CD8-positive, alpha-beta memory T cell (primary cell): ENCODE results near the gene THBS2. TPM values are rescaled to one million over a fixed set of nuclear protein-coding genes. Genes with fewer than 3 reads are reported as not detected.
"Not testable (repeated sequence)": the region's sequence is repeated elsewhere in the genome, so short reads cannot be mapped to it uniquely, and the experiment has no call there.

Source experiments
- CTCF ChIA-PET: fragments of 350-600 bp; sonication (Branson Sonifier 250); formaldehyde crosslinking; loops from one replicate; lab custom pipeline; 2021; ENCODE audit warnings: antibody characterized with exemption; lab: Charles Lee
- POLR2A ChIA-PET: fragments of 350-600 bp; sonication (Branson Sonifier 250); formaldehyde crosslinking; loops from one replicate; lab custom pipeline; 2021; ENCODE audit warnings: antibody characterized with exemption; lab: Charles Lee
- DNase-seq, 5 donors: peaks; one replicate each; pipeline versions ENCODE4 v3.0.0 to v3.0.0-alpha.2; 2020 to 2022; ENCODE audit warnings: mixed read lengths in 1 of 5
- H3K27ac ChIP-seq: one replicate; pipeline ENCODE4 v1.7.0; 2013; ENCODE audit warnings: low read depth, mild to moderate bottlenecking, low read length, moderate library complexity
- H3K27me3 ChIP-seq: 2 replicates; pipeline ENCODE4 v1.7.0; 2013; ENCODE audit warnings: low read length, mild to moderate bottlenecking; ENCODE audit not compliant: insufficient read depth, poor library complexity, severe bottlenecking
- H3K36me3 ChIP-seq: 2 replicates; pipeline ENCODE4 v1.7.0; 2013; ENCODE audit warnings: mild to moderate bottlenecking, low read length, moderate library complexity; ENCODE audit not compliant: insufficient read depth
- H3K4me1 ChIP-seq: 2 replicates; pipeline ENCODE4 v1.7.0; 2013; ENCODE audit warnings: mild to moderate bottlenecking, low read length, moderate library complexity; ENCODE audit not compliant: insufficient read depth
- H3K4me3 ChIP-seq: 2 replicates; pipeline ENCODE4 v1.7.0; 2013; ENCODE audit warnings: mild to moderate bottlenecking, low read length
- H3K9me3 ChIP-seq: 2 replicates; pipeline ENCODE4 v1.7.0; 2013; ENCODE audit warnings: mild to moderate bottlenecking, low read length
- H3K27ac Mint-ChIP-seq, 8 donors: one replicate each; pipeline ENCODE4 v1.8.0; 2020 to 2021; ENCODE audit warnings: mixed read lengths in 8 of 8, mild to moderate bottlenecking in 6 of 8, inconsistent platforms in 3 of 8, moderate library complexity in 3 of 8
- H3K27me3 Mint-ChIP-seq, 2 donors: one replicate each; pipeline ENCODE4 v1.8.0; 2020 to 2021; ENCODE audit warnings: mixed read lengths in 2 of 2, mild to moderate bottlenecking in 1 of 2, moderate library complexity in 1 of 2
- H3K36me3 Mint-ChIP-seq, 3 donors: one replicate each; pipeline ENCODE4 v1.8.0; 2020 to 2021; ENCODE audit warnings: mixed read lengths in 3 of 3, inconsistent platforms in 1 of 3, mild to moderate bottlenecking in 1 of 3
- H3K4me1 Mint-ChIP-seq, 3 donors: one replicate each; pipeline ENCODE4 v1.8.0; 2020 to 2021; ENCODE audit warnings: mixed read lengths in 3 of 3, inconsistent platforms in 1 of 3, mild to moderate bottlenecking in 1 of 3
- H3K4me3 Mint-ChIP-seq, 7 donors: one replicate each; pipeline ENCODE4 v1.8.0; 2020 to 2021; ENCODE audit warnings: mixed read lengths in 7 of 7, mild to moderate bottlenecking in 6 of 7, moderate library complexity in 4 of 7, inconsistent platforms in 2 of 7
- H3K9me3 Mint-ChIP-seq, 5 donors: one replicate each; pipeline ENCODE4 v1.8.0; 2020 to 2022; ENCODE audit warnings: mixed read lengths in 5 of 5, mild to moderate bottlenecking in 3 of 5, moderate library complexity in 2 of 5, inconsistent platforms in 1 of 5
- polyA plus RNA-seq: library from polyadenylated mRNA; unstranded; fragments of 300-500 nt; fragmentation: Illumina TruSeq; gene quantifications from one replicate; pipeline ENCODE4 v1.2.3, GENCODE V29; 2021
- total RNA-seq, 2 experiments: library from RNA; stranded (reverse); gene quantifications; one replicate each; pipeline ENCODE4 v1.2.3, GENCODE V29; 2021

THBS2 gene
- total and polyA plus RNA-seq, 3 experiments from 2014 or later = 0.03 TPM; not detected in 2

DNA sequence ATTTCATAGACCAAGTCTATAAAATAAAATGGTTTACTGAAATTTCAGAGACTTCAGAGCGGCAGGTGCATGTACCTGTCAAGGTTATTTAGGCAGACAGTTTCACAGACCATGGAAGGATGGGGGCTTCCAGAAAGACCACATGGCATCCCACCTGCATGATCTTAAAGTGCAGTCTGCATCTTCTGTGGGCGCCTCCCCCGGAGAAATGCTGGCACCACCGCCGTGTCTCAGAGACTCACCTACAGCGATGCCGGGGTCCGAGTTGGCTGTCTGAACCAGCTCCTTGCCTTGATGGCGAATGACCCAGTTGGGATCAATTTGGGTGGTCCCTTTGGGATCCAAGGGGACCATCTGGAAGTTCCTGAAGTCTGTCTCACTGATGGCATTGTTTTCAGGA is 30.6 kb downstream of the THBS2 start:
- peaks cover 0 to under 1% (median 0%) of the 10 kb centered on the region in 5 donors for H3K9me3 Mint-ChIP-seq
- peaks cover 1 to 18% of the 10 kb centered on the region in 2 donors for H3K27me3 Mint-ChIP-seq
- POLR2A ChIA-PET = no interaction called here

DNA sequence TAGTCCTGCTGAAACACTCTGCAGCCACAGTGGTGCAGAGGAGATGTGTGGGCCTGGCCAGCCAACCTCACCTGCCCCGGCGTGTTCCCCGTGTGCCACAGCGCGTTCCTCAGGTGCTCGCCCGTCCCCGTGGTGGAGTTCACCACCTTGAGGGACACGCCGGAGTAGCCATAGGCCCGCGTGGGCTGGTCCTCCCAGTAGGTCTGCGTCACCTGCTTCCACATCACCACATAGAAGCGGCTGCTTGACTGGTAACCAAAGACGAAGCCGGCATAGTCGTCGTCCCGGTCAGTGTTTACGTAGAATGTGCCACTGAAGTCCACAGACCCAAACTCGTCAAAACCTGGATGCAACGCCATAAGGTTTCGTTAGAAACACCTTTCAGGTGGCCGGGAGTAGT is 31.5 kb downstream of the THBS2 start:
- POLR2A ChIA-PET = no interaction called here
- Histone ChIP-seq H3K4me1 (no peaks in the 10 kb centered on the region), H3K27ac (no peak overlapping the region), H3K36me3 (no peaks in the 10 kb centered on the region), H3K4me3 (no peak overlapping the region), H3K27me3 (no peaks in the 10 kb centered on the region), H3K9me3 (no peaks in the 10 kb centered on the region)
- Mint-ChIP-seq H3K36me3 (no peaks in the 10 kb centered on the region), H3K4me3 (no peak overlapping the region), H3K4me1 (no peaks in the 10 kb centered on the region), H3K9me3 (no peaks in the 10 kb centered on the region), H3K27me3 (peaks cover 0 to 18% of the 10 kb centered on the region in 2 donors), H3K27ac (no peak overlapping the region)
- CTCF ChIA-PET = no interaction called here
- DNase-seq = no peak

More for the DNA sequence above, 30.6 kb downstream of the THBS2 start:
- Mint-ChIP-seq H3K27ac (no peak overlapping the region), H3K4me3 (no peak overlapping the region), H3K36me3 (no peaks in the 10 kb centered on the region), H3K4me1 (no peaks in the 10 kb centered on the region)
- H3K27me3 ChIP-seq = no peaks in the 10 kb centered on the region
- H3K27ac ChIP-seq = no peak overlapping the region
- no peak overlapping the region for H3K4me3 ChIP-seq
- H3K4me1 ChIP-seq = no peaks in the 10 kb centered on the region
- DNase-seq = no peak
- H3K36me3 ChIP-seq = no peaks in the 10 kb centered on the region
- H3K9me3 ChIP-seq = no peaks in the 10 kb centered on the region
- CTCF ChIA-PET = no interaction called here

DNA sequence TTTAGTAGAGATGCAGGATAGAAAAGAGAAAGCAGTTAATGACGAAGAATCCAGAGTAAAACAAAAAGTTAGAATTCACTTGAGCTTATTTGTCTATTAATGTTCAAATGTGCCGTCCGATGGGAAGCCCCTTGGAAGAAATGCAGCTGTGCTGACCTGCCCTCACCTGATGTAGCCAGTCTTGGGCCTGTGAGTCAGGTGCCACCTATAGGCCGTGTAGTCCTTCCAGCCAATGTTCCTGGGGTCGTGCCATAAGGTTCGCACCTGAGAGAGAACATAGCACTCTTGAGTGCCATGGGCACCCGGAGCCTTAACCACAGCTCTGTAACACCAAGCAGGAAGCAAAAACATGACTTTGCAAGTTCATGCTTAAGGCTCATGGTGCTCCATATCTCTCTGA is 32.4 kb downstream of the THBS2 start:
- H3K9me3 ChIP-seq = no peaks in the 10 kb centered on the region
- no peaks in the 10 kb centered on the region for H3K9me3 Mint-ChIP-seq
- no peaks in the 10 kb centered on the region for H3K36me3 Mint-ChIP-seq
- H3K4me1 ChIP-seq = no peaks in the 10 kb centered on the region
- H3K4me1 Mint-ChIP-seq = no peaks in the 10 kb centered on the region
- no peak overlapping the region for H3K27ac Mint-ChIP-seq
- no peaks in the 10 kb centered on the region for H3K36me3 ChIP-seq
- no peak overlapping the region for H3K4me3 ChIP-seq
- DNase-seq = no peak
- no peaks in the 10 kb centered on the region for H3K27me3 ChIP-seq
- H3K27ac ChIP-seq = no peak overlapping the region
- H3K4me3 Mint-ChIP-seq = no peak overlapping the region
- ChIA-PET CTCF (no interaction called here), POLR2A (no interaction called here)
- peaks cover 0 to 12% of the 10 kb centered on the region in 2 donors for H3K27me3 Mint-ChIP-seq

DNA sequence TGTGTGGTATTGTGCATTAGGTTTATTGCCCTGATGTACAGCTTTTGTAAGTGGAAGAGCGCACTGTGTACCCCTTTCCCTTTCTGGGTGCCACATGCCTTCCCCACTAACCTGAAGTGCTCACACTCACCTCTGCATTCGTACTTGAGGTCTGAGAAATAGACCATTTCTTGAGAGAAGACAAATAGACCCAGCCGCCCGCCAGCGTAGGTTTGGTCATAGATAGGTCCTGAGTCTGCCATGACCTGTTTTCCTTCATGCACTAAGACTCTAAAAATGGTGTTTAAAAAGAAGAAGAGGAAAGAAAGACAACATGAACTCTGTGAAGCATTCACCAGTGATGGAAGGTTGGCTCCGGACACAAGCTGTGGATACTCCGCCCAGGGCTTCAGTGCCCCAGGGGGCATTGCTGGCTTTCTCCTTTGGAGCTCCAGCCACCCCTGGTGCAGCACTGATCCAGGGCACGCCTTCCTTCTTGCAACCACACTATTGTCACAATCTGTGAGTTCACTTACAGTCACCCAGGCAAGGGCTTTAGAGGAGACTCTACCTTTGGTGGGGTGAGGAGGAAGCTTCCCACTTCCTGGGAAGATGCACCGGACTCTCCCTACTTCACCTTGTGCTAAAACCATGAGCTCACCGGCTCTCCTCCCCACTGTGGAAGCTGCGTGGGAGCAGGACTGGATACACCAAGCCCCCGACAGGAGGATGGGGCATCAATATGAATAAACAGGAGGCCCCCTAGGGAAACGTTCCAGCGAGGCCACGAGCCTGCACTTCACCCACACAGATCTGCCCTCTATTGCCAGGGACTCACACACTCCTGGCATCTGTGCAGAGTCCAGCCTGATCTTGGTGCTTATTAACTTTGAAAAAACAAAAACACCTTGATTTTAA is 33.3 kb downstream of the THBS2 start:
- Mint-ChIP-seq H3K9me3 (no peaks in the 10 kb centered on the region), H3K4me3 (no peak overlapping the region), H3K36me3 (no peaks in the 10 kb centered on the region), H3K27me3 (peaks cover 0 to 8% of the 10 kb centered on the region in 2 donors), H3K4me1 (no peaks in the 10 kb centered on the region), H3K27ac (no peak overlapping the region)
- DNase-seq = no peak
- Histone ChIP-seq H3K27ac (no peak overlapping the region), H3K9me3 (no peaks in the 10 kb centered on the region), H3K36me3 (no peaks in the 10 kb centered on the region), H3K27me3 (no peaks in the 10 kb centered on the region), H3K4me3 (no peak overlapping the region), H3K4me1 (no peaks in the 10 kb centered on the region)
- ChIA-PET CTCF (no interaction called here), POLR2A (no interaction called here)

DNA sequence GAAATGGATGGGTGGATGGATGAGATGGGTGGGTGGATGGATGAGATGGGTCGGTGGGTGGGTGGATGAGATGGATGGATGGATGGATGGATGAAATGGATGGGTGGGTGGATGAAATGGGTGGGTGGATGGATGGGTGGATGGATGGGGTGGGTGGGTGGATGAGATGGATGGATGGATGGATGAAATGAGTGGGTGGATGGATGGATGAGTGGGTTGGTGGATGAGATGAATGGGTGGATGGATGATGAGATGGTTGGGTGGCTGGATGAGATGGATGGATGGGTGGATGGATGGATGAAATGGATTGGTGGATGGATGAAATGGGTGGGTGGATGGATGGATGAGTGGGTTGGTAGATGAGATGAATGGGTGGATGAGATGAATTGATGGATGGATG is 35.7 kb downstream of the THBS2 start:
- DNase-seq = no peak
- Histone ChIP-seq H3K4me3 (no peak overlapping the region), H3K36me3 (no peaks in the 10 kb centered on the region), H3K27me3 (no peaks in the 10 kb centered on the region), H3K27ac (no peak overlapping the region), H3K9me3 (no peaks in the 10 kb centered on the region), H3K4me1 (no peaks in the 10 kb centered on the region)
- Mint-ChIP-seq H3K4me1 (peaks cover 3 to 8% (median 8%) of the 10 kb centered on the region in 3 donors), H3K36me3 (no peaks in the 10 kb centered on the region), H3K4me3 (no peak overlapping the region), H3K27me3 (no peaks in the 10 kb centered on the region), H3K9me3 (no peaks in the 10 kb centered on the region), H3K27ac (no peak overlapping the region)
- ChIA-PET CTCF (no interaction called here), POLR2A (no interaction called here)

DNA sequence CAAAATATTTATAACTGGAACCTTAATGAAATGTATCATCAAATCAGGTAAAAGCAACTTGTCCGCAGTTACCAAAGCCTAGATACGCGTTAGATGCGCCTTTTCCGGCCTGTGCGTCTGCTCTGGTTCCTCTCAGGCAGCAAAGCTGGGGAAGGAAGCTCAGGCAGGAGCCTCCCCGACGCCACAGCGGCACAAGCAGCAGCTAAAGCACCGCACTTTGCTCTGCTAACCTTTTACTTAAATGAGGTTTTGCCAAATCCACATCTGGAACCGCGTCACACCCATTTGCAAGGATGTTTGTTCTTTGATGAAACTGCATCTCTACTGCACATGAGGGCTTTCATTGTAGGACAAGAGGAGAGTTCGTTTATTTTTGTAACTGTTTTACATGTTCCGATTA is 36.8 kb downstream of the THBS2 start:
- Histone ChIP-seq H3K27ac (no peak overlapping the region), H3K4me3 (no peak overlapping the region), H3K36me3 (no peaks in the 10 kb centered on the region), H3K4me1 (peaks cover 4% of the 10 kb centered on the region), H3K27me3 (no peaks in the 10 kb centered on the region), H3K9me3 (no peaks in the 10 kb centered on the region)
- Mint-ChIP-seq H3K4me3 (no peak overlapping the region), H3K36me3 (peaks cover 0 to 2% (median 0%) of the 10 kb centered on the region in 3 donors), H3K9me3 (peaks cover 0 to 3% (median 0%) of the 10 kb centered on the region in 5 donors), H3K27me3 (no peaks in the 10 kb centered on the region), H3K27ac (no peak overlapping the region), H3K4me1 (peaks cover 13 to 17% (median 15%) of the 10 kb centered on the region in 3 donors)
- ChIA-PET CTCF (no interaction called here), POLR2A (no interaction called here)
- no peak for DNase-seq

DNA sequence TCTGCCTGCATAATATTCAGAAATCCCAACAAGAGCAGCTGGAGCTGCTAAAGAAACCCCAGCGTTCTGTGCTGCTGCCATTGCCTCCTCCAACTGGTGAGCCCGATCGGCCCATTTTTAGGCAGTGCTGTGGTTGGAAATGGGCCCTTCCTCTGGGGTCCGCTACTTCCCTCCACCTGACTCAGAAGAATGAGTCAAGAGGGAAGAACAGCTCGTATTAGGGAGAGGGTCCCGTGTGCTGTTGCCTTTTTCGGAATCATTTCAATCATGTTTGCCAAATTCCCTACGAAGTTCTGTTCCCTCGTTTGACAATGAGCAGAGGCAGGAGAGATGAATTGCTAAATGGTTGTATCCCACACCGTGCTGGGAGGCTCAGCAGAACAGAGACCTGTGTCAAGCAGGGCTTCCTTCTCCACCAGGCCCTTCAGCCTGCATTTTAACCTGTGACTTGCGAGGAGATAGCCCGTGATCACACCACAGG is 38.4 kb downstream of the THBS2 start:
- ChIA-PET POLR2A (no interaction called here), CTCF (no interaction called here)
- Mint-ChIP-seq H3K4me1 (peaks cover 16 to 19% (median 18%) of the 10 kb centered on the region in 3 donors), H3K27ac (no peak overlapping the region), H3K9me3 (peaks cover 0 to 3% (median 0%) of the 10 kb centered on the region in 5 donors), H3K36me3 (peaks cover 0 to 6% (median 1%) of the 10 kb centered on the region in 3 donors), H3K27me3 (no peaks in the 10 kb centered on the region), H3K4me3 (peak overlapping the region in 1 of 7 donors; percentile 88)
- Histone ChIP-seq H3K9me3 (no peaks in the 10 kb centered on the region), H3K27me3 (no peaks in the 10 kb centered on the region), H3K4me3 (no peak overlapping the region), H3K4me1 (peaks cover 4% of the 10 kb centered on the region), H3K36me3 (no peaks in the 10 kb centered on the region), H3K27ac (no peak overlapping the region)
- DNase-seq = no peak

DNA sequence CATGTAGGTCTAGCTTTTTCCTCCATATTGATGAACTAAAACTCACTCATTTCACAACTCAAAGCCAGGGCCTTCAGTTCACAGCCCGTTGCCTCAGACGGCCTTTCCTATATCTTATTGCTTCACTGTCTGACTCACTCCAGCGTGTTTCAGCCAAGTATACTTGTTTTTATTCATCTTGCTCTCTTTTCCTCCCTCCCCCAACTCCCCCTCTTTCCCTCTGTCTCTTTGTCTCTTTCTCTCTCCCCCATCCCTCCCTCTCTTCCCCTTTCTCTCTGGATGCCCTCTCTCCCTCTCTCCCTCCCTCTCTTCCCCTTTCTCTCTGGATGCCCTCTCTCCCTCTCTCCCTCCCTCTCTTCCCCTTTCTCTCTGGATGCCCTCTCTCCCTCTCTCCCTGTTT is 38.9 kb downstream of the THBS2 start:
- H3K27ac ChIP-seq, H3K4me3 ChIP-seq, H3K9me3 Mint-ChIP-seq, H3K27me3 ChIP-seq, DNase-seq, POLR2A ChIA-PET, H3K36me3 Mint-ChIP-seq, H3K9me3 ChIP-seq, CTCF ChIA-PET, H3K27me3 Mint-ChIP-seq, H3K4me1 ChIP-seq, H3K36me3 ChIP-seq: not testable (repeated sequence)
- peaks cover 16 to 19% (median 18%) of the 10 kb centered on the region in 3 donors for H3K4me1 Mint-ChIP-seq
- peak overlapping the region in 2 of 7 donors; percentile 5 to 88 for H3K4me3 Mint-ChIP-seq
- peak overlapping the region in 2 of 8 donors; percentile 7 to 28 for H3K27ac Mint-ChIP-seq
